GM12878 (cell line): ENCODE data around the gene FANCC. TPM values are rescaled to one million over a fixed set of nuclear protein-coding genes. Genes with fewer than 3 reads are reported as not detected.

Source experiments
- ATAC-seq: fragments of 200-7000 bp; cut with Tn5 transposase; 3 replicates; pipeline ENCODE4 v1.9.1; 2020; ENCODE audit warnings: mild to moderate bottlenecking, moderate library complexity
- BruUV-seq: library from RNA; stranded (reverse); fragments of 400-500 nt; replicated peaks from 2 replicates; lab custom pipeline; 2021; lab: Mats Ljungman, UMichigan
- CTCF ChIA-PET: fragments of 300-600 bp; sonication (Branson Sonifier 250); formaldehyde crosslinking; extraction: SDS; loops from one replicate; lab custom pipeline; 2021; ENCODE audit warnings: inconsistent platforms; lab: Yijun Ruan, JAX
- POLR2A ChIA-PET: fragments of 350-600 bp; formaldehyde crosslinking; extraction: SDS; loops from one replicate; lab custom pipeline; 2021; ENCODE audit warnings: inconsistent platforms; lab: Charles Lee
- RAD21 ChIA-PET: fragments of 300-600 bp; sonication (Branson Sonifier 250); formaldehyde crosslinking; loops from one replicate; lab custom pipeline; 2023; ENCODE audit warnings: antibody characterized with exemption; ENCODE audit not compliant: unreplicated experiment; lab: Charles Lee
- SMC1A ChIA-PET: fragments of 300-600 bp; sonication (Branson Sonifier 250); formaldehyde crosslinking; loops from one replicate; lab custom pipeline; 2023; ENCODE audit not compliant: unreplicated experiment, uncharacterized antibody; lab: Charles Lee
- DNase-seq: peaks from one replicate; pipeline ENCODE4 v3.0.0-alpha.2; 2011; ENCODE audit warnings: low read depth, low spot score
- FAIRE-seq: peaks from 3 replicates; lab custom pipeline; 2011; peaks lifted over from hg19 to GRCh38; lab: Jason Lieb, UNC
- H2AFZ ChIP-seq: 2 replicates; pipeline ENCODE4 v1.6.0; 2011; ENCODE audit warnings: low read depth, low read length, control low read depth; ENCODE audit not compliant: control insufficient read depth
- H3K27ac ChIP-seq: 2 replicates; pipeline ENCODE4 v1.5.1; 2011; ENCODE audit warnings: control low read depth; ENCODE audit not compliant: control insufficient read depth, insufficient read depth
- H3K27me3 ChIP-seq, 2 experiments: replicated peaks in 1 of 2; 2 replicates each; pipeline versions ENCODE4 v1.6.0 to v1.6.1; 2011; ENCODE audit warnings: low read length in 1 of 2; ENCODE audit not compliant: control insufficient read depth in 2 of 2, insufficient read depth in 2 of 2
- H3K36me3 ChIP-seq, 2 experiments: 2 replicates each; pipeline ENCODE4 v1.5.1; 2011; ENCODE audit warnings: low read length in 1 of 2; ENCODE audit not compliant: control insufficient read depth in 2 of 2, insufficient read depth in 2 of 2
- H3K4me1 ChIP-seq: 2 replicates; pipeline ENCODE4 v1.6.1; 2011; ENCODE audit warnings: mild to moderate bottlenecking, low read length, moderate library complexity, mixed read lengths; ENCODE audit not compliant: control insufficient read depth, insufficient read depth
- H3K4me2 ChIP-seq: 2 replicates; pipeline ENCODE4 v1.6.0; 2011; ENCODE audit warnings: control low read depth; ENCODE audit not compliant: control insufficient read depth, insufficient read depth
- H3K4me3 ChIP-seq: fragments of 200-600 bp; sonication (generic); 2 replicates; pipeline ENCODE4 v1.5.1; 2016
- H3K79me2 ChIP-seq: 2 replicates; pipeline ENCODE4 v1.6.0; 2011; ENCODE audit warnings: low read length; ENCODE audit not compliant: control insufficient read depth, insufficient read depth
- H3K9ac ChIP-seq: 2 replicates; pipeline ENCODE4 v1.8.0; 2011; ENCODE audit warnings: low read length, control low read depth, mixed read lengths; ENCODE audit not compliant: control insufficient read depth, insufficient read depth
- H3K9me3 ChIP-seq: replicated peaks from 3 replicates; pipeline ENCODE4 v1.5.1; 2011; ENCODE audit warnings: mild to moderate bottlenecking, low read length; ENCODE audit not compliant: control insufficient read depth, insufficient read depth
- H4K20me1 ChIP-seq: 2 replicates; pipeline ENCODE4 v1.6.0; 2011; ENCODE audit not compliant: control insufficient read depth, insufficient read depth
- BMI1 ChIP-seq: fragments of 450-650 bp; IDR thresholded peaks from 2 replicates; pipeline ENCODE4 v1.6.1; 2016; ENCODE audit warnings: mild to moderate bottlenecking, moderate library complexity, borderline replicate concordance
- CEBPB ChIP-seq, 2 experiments: fragments of 150-350 bp in 1 of 2; IDR thresholded peaks; 2 replicates each; pipeline ENCODE4 v1.6.1; 2012 to 2014; ENCODE audit warnings: low read depth in 2 of 2, low read length in 2 of 2, borderline replicate concordance in 1 of 2, inconsistent platforms in 1 of 2
- JUNB ChIP-seq: IDR thresholded peaks from 2 replicates; pipeline ENCODE4 v1.6.1; 2016; ENCODE audit warnings: antibody characterized with exemption, mild to moderate bottlenecking
- PML ChIP-seq: IDR thresholded peaks from 2 replicates; pipeline ENCODE4 v1.6.1; 2012; ENCODE audit warnings: low read length, inconsistent platforms
- SUPT20H ChIP-seq: IDR thresholded peaks from 2 replicates; pipeline ENCODE4 v1.6.1; 2011; ENCODE audit warnings: low read depth, mild to moderate bottlenecking, low read length, moderate library complexity, borderline replicate concordance; ENCODE audit not compliant: control insufficient read depth
- WGBS: methylation state at CpG from one replicate; pipeline ENCODE4 v1.1.6; 2016; ENCODE audit warnings: low lambda C conversion rate; ENCODE audit not compliant: insufficient replicate concordance, insufficient coverage; ENCODE audit errors: missing lambda C conversion rate; 5-methylcytosine and 5-hydroxymethylcytosine counted together
- in situ Hi-C: fragments of 300-500 bp; cut with MboI; formaldehyde crosslinking; loops from 9 replicates; pipeline ENCODE4 v1.14.3; 2018; ENCODE audit warnings: mixed read lengths
- intact Hi-C: fragments of 100-400 bp; cut with micrococcal nuclease; formaldehyde crosslinking; loops from one replicate; pipeline ENCODE4 v1.14.2; 2022; ENCODE audit not compliant: unreplicated experiment
- polyA plus RNA-seq, 11 experiments: library from polyadenylated mRNA; depleted of rRNA in 4 of 11; unstranded in 6 of 11; stranded (reverse) in 5 of 11; fragments of >200 nt; fragmentation: Nextera tagmentation in 4 of 11; fragmentation: Illumina TruSeq in 1 of 11; extraction: Ambion mirVana in 4 of 11; extraction: Trizol in 1 of 11; gene quantifications; 1 replicate in 1 of 11; 2 replicates in 10 of 11; pipeline versions ENCODE4 v1.2.1 to v1.2.3, GENCODE V29; 2011 to 2016; ENCODE audit warnings: inconsistent platforms in 2 of 11, missing spikeins in 2 of 11, low read depth in 1 of 11
- total RNA-seq, 4 experiments: library from RNA; depleted of rRNA in 3 of 4; stranded (reverse); fragments of >200 nt in 3 of 4; fragmentation: Illumina TruSeq in 1 of 4; extraction: Trizol in 1 of 4; gene quantifications; 2 replicates each; pipeline versions ENCODE4 v1.2.1 to v1.2.3, GENCODE V29; 2013 to 2021
- TF ChIP-seq, protein P1 (sequence below): IDR thresholded peaks from 2 replicates; pipeline ENCODE4 v1.6.1; 2012; ENCODE audit warnings: low read length, inconsistent platforms
- TF ChIP-seq, protein P2 (sequence below), 3 experiments: IDR thresholded peaks in 2 of 3; conservative IDR thresholded peaks in 1 of 3; 2 replicates each; pipeline ENCODE4 v1.5.1; 2011; ENCODE audit warnings: low read depth in 3 of 3, low read length in 3 of 3, mild to moderate bottlenecking in 3 of 3, control low read depth in 2 of 3, moderate library complexity in 2 of 3, inconsistent platforms in 1 of 3, mixed read lengths in 1 of 3; ENCODE audit not compliant: control insufficient read depth in 2 of 3, insufficient read depth in 1 of 3; ENCODE audit errors: extremely low read depth in 1 of 3

Gene FANCC
- total and polyA plus RNA-seq, 10 of the 15 experiments (the other 5 are each of a cell fraction or from before 2014, with no cell fraction given): 1.2 to 16.8 (median 10.5) TPM

- ChIA-PET POLR2A (no interaction called here), SMC1A (interaction anchor here (1.4 kb wide), 1 partner anchor 75 kb away, joined by 6 read pairs; no protein-coding TSS in a partner anchor), CTCF (interaction anchor here (1.1 to 2.5 kb wide), 4 partner anchors 11 to 143 kb away, joined by 3 to 11 read pairs (median 5); no protein-coding TSS in a partner anchor), RAD21 (no interaction called here)
- intact Hi-C loops (no loop called here), in situ Hi-C loops (no loop called here)
- Histone ChIP-seq H2AFZ (no peak overlapping the region), H3K36me3 (no peaks in the 10 kb centered on the region), H3K27ac (no peak overlapping the region), H4K20me1 (no peaks in the 10 kb centered on the region), H3K79me2 (no peaks in the 10 kb centered on the region), H3K4me3 (no peak overlapping the region), H3K27me3 (no peaks in the 10 kb centered on the region), H3K4me1 (peaks cover 5% of the 10 kb centered on the region; the same call in 1 of the 2 replicates), H3K4me2 (no peak overlapping the region), H3K9me3 (no peaks in the 10 kb centered on the region), H3K9ac (no peak overlapping the region)
- no peak for FAIRE-seq
- WGBS: 95% methylated on average over 8 of the region's 8 CpGs
- DNase-seq: no peak
- TF ChIP-seq JUNB (no peak), BMI1 (no peak), PML (no peak), SUPT20H (no peak), CEBPB (IDR thresholded peaks at IDR 0.05; ENCODE audit: borderline replicate concordance in 1 of 2, low read depth in 2 of 2, low read length in 2 of 2) (no peak)
- TF ChIP-seq, protein P1, sequence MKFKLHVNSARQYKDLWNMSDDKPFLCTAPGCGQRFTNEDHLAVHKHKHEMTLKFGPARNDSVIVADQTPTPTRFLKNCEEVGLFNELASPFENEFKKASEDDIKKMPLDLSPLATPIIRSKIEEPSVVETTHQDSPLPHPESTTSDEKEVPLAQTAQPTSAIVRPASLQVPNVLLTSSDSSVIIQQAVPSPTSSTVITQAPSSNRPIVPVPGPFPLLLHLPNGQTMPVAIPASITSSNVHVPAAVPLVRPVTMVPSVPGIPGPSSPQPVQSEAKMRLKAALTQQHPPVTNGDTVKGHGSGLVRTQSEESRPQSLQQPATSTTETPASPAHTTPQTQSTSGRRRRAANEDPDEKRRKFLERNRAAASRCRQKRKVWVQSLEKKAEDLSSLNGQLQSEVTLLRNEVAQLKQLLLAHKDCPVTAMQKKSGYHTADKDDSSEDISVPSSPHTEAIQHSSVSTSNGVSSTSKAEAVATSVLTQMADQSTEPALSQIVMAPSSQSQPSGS: no peak
- TF ChIP-seq, protein P2, sequence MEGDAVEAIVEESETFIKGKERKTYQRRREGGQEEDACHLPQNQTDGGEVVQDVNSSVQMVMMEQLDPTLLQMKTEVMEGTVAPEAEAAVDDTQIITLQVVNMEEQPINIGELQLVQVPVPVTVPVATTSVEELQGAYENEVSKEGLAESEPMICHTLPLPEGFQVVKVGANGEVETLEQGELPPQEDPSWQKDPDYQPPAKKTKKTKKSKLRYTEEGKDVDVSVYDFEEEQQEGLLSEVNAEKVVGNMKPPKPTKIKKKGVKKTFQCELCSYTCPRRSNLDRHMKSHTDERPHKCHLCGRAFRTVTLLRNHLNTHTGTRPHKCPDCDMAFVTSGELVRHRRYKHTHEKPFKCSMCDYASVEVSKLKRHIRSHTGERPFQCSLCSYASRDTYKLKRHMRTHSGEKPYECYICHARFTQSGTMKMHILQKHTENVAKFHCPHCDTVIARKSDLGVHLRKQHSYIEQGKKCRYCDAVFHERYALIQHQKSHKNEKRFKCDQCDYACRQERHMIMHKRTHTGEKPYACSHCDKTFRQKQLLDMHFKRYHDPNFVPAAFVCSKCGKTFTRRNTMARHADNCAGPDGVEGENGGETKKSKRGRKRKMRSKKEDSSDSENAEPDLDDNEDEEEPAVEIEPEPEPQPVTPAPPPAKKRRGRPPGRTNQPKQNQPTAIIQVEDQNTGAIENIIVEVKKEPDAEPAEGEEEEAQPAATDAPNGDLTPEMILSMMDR (IDR thresholded peaks at IDR 0.05 in 2 of 3, conservative IDR thresholded peaks at IDR 0.05 in 1 of 3; ENCODE audit: control insufficient read depth in 2 of 3, extremely low read depth in 1 of 3, insufficient read depth in 1 of 3, low read depth in 3 of 3, low read length in 3 of 3): 0 out of 6 replicates have a peak, but pooled peaks of 1 of the 3 experiments have one; percentile 9
- no TSS peak for BruUV-seq
- ATAC-seq: no peak
Measured at GRCh38 chr9:95193067-95193466, 124.4 kb downstream of the FANCC start.
